Raji (cell line): ENCODE measurements around the gene RAB6B.

Experiments
- POLR2A ChIP-seq: IDR thresholded peaks from 2 replicates; pipeline ENCODE4 v1.6.1; 2011; ENCODE audit warnings: low read depth, low read length, control low read depth; ENCODE audit not compliant: insufficient read depth

The RAB6B gene

DNA sequence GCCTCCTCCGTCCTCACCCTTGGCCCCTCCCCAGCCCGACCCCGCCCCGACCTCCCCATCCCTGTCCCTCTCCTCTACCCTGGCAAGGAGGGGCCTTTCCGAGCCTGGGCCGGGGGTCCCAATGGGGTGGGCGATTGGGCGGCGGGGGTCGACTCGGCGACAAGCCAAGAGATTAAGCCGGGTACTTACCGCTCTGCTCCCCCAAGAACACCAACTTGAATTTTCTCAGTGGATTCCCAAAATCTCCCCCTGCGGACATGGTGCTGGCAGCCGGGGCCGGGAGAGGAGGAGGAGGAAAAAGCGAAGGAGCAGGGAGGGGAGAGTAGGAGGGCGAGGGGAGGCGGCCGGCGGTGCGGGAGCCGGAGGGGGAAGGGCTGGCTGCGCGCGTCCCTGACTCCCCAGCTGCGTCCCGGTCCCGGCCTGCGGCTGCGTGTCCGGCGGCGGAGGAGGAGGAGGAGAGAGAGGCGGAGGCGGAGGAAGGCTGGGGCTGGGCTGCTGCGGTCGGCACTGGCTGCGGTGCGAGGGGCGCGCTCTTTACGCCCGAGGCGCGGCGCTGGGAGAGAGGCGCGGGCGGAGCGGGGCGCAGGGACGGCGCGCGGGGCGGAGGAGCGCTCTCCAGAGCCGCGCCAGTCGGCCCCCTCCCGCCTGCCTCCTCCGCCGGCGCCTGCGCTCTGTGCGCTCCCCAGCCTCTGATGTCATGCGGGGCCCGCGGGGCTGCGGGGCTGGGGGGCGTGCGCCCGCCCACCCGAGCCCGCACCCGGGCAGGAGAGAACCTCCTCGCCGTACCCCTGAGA is at the start of gene RAB6B:
Gene RAB6B, minus strand, starts transcription at position 675 of the 794 bp plus-strand sequence. Its CDS starts 416 bp downstream, at position 259.
- TF ChIP-seq POLR2A: no peak

DNA sequence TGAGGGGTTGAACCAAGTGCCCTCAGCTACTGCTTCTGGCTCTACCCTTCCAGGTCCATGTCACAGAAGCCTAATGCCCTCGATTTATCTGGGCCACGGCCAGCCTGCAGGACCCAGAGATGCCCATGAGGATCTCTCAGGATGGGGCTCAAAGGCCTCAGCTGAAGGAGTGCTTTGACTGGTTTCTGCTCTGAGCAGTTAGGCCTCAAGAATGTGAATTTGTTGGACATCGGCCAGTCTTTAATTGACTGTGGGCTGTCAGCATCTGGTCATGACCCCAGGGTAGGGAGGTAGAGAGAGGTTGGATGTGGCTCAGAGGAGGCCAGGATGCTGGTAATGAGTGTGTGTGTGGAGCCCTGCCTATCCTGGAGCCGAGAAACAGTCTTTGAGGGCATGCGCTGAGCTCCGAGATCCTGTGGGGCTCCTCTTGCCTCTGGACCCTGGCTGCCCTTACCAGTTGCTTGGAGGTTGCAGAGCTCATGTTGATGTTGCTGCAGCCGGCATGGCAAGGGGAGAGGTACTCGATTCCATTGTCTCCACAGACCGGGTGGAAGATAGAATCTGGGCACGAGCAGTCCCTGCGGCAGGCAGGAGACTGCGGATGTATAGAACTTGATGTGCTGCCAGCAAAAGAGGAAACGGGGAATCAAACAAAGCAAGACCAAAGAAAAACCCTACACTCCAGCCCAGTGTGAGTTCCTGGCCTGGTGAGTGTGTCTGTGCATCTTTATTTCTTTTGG is 49.1 kb upstream of the RAB6B start:
- no peak for TF ChIP-seq POLR2A

DNA sequence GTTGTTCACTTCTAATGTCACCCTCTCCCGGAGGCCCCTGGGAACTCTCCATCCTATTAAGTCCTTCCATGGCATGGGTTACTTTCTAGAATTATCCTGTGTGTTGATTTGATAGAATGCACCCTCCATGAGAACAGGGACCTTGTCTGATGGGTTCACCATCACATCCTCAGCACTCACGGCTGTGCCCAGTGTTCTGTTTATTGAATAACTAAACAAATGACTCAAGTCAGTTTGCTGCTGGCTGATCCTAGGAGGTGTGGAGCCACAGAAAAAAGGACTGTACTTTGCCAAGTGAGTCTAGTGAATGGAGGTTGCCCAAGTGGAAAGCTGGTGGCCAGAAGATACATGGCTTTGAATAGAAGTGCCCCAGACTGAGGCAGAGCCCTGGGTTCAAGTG is 48.5 kb upstream of the RAB6B start:
- TF ChIP-seq POLR2A: no peak

DNA sequence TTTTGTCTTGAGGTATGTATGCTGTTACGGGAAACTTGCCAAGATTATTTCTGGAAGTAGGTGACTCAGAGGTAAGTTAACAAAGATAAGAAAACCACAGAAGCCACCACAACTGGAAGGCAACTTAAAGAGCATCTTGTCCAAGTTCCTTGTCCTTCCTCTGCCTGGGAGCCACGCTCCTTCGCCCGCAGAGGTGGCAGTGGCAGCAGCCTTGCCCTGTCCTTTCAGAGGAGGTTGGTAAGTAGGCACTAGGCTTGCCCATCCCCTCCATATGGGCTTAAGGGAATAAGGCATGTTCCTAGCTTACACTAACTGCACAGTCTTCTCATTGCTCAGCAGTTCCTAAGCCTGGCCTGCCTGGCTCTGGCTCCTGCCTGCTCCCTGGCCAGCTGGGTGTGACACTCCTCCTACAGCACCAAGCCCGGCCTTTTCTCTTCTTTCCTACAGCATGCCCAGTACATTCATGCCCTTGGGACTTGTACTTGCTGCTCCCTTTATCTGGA is 48.0 kb upstream of the RAB6B start:
- no peak for TF ChIP-seq POLR2A

DNA sequence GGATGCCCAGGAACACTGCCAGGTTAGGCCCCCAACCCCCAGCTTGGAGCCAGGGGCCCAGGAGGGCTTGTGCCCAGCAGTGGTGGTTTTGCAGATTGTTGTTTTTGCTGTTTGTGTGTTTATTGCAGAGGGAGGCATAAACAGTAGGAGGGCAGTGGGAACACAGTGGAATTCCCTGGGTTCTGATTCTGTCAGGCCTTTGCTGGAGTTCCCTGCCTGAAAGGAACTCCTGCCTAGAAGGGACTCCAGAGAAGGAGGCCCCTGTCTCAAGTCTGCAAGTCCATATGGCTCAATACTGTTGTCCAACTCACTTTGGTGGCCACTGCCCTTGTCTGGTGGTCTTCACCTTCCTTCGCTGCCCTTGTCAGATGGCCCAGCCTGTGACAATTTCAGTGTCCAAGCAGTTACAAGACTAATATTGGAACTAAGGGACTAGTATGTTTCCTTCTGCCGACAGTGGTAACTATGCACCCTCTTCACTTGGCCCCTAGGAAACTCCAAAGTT is 47.4 kb upstream of the RAB6B start:
- no peak for TF ChIP-seq POLR2A

DNA sequence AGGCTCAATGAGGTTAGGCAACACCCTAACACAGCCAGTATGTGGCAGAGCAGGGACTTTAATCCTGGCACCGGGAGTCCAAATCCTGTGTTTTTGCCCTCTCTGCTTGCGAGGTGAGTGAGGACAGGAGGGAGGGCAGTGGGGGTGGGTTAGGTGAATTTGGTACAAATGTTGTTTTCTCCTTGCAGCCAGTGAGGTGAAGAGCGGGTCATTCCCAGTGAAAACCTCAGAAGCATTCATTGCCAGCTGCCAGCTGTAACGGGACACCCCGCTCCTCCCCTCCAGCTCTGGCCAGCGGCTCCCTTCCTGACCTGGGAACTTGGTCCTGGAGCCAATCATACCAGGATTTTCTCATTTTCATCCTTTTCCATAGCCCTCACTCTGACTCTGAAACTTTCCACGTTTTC is 45.7 kb upstream of the RAB6B start:
- TF ChIP-seq POLR2A: no peak

DNA sequence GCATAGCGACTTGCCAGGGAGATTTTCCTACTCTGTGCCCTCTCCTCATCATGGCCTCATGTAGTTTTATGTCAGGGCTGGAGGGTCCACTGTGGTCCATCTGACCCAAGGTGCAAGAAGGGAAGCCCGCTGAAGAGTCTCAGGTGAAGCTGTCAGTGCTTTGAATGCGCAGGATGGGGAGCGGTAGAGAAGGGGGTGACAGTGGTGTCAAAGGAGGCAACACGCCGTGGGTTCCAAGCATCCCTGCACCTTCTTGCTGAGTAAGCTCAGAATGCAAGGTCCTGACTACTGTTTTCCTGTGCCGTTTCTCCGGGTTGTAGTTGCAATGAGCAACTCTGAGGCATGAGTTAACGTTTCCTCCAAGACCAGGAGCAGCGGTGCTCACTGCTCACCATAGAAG is 44.9 kb upstream of the RAB6B start:
- TF ChIP-seq POLR2A: no peak

DNA sequence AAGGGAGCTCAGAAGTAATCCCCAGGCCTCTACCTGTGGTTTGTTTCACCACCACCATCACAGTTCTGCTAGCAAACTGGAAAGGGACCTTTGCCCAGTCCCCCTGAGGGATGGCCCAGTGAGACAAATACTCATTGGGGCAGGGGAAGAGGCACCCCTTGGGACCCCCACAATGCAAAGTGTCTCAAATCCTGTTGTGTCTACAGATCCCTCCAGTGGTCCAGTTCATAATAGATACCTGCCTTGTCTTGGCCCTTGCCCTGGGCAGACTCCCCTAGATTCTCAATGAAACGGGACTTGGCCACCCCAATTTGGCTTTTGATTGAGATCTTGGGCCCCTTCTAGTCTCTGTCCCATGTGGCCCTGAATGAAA is 43.8 kb upstream of the RAB6B start:
- TF ChIP-seq POLR2A: no peak

DNA sequence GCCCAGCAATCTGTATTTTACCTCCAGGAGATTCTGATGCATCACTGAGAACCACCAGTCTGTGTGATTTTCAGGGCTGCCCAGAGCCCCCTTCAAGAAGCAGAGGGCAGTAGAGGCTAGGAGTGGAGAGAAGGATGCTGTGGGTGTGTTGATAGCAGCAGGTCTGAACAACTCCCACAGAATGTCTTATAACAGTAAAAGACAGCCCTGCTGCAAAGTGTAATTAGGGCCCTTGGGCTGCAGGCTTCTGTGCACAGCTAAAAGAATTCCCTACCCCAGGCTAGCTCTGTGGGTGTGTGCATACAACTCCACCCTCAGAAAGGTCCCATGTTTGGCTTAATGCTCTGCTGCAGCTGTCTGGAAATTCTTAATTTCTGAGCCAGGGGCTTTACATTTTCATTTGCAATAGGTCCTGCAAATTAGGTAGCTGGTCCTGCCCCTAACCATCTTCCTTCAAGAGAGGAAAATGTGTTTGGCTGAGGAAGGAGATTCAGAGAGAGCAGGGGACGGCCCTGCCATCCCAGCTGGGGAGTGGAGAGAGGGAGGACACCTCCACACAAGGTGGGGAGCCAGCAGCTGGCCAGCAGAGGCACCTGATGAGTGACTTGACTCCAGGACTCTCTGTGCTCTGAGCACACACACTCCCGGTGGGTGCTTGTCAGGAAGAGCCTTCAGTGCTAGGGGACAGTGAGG is 43.2 kb upstream of the RAB6B start:
- TF ChIP-seq POLR2A: no peak

DNA sequence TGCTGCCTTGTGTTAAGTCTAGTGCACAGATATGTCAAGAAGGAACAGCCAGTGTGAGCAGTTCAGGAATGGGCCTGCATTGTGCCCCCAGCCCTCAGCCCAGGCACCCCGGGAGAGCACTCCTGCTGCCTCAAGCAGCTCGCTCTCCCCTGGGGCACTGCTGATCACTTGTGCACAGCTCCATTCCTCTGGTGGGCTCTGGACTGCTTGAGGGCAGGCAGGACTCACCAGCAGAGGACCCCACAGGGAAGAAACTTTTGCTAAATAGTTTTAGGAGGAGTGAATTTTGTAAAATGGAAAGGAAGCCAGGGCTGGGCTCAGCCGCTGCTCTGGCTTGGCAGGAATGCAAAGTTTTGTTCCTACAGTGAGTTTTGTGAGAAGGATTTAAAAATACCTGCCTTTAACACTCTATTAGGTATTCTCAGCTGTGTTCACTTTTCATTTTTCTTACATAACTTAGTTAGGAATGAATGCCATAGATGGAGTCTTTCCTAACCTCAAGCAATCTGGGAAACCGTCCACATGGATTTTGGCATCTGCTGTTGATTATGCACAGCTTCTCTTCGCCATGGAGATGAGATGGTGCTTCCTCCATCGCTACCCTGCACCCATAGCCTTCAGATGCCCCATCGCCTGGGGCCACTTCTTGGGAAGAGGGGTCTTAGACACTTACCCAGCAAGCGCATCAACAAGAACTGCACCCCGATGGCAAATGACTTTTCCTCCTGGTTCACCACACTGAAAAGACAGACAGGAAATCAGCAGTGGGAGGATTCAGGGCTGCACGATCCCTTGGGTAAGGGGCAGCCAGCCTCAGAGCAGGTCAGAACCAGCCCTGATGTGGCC is 42.3 kb upstream of the RAB6B start:
- no peak for TF ChIP-seq POLR2A

DNA sequence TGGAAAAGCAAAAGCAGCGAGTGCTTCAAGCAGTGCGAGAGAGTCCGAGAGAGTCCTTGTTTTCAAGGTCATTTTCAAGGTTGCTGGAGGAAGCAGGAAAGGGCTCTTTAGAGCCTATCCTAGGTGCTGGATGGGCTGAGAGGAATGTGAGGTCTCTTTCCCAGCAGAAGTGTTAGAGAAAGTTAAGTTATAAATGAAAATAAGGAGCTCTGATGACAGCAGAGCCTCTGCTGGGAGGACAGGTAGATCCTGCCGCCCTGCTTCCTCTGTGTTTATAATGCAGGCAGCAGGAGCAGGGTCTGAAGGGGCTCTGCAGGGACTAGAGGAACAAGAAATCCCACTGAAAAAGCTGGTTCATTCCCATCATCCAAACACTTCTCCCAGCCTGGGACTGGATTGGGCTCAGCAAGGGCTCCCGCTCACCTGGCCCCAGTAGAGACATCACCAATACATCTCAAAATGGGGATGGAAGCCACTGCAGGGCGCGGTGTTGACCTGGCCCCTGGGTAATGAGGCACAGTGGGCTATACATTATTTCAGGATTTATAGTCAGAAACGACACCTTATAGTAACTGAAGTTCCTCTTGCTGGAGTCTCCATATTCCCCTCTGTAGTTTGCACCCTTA is 41.5 kb upstream of the RAB6B start:
- TF ChIP-seq POLR2A: no peak

DNA sequence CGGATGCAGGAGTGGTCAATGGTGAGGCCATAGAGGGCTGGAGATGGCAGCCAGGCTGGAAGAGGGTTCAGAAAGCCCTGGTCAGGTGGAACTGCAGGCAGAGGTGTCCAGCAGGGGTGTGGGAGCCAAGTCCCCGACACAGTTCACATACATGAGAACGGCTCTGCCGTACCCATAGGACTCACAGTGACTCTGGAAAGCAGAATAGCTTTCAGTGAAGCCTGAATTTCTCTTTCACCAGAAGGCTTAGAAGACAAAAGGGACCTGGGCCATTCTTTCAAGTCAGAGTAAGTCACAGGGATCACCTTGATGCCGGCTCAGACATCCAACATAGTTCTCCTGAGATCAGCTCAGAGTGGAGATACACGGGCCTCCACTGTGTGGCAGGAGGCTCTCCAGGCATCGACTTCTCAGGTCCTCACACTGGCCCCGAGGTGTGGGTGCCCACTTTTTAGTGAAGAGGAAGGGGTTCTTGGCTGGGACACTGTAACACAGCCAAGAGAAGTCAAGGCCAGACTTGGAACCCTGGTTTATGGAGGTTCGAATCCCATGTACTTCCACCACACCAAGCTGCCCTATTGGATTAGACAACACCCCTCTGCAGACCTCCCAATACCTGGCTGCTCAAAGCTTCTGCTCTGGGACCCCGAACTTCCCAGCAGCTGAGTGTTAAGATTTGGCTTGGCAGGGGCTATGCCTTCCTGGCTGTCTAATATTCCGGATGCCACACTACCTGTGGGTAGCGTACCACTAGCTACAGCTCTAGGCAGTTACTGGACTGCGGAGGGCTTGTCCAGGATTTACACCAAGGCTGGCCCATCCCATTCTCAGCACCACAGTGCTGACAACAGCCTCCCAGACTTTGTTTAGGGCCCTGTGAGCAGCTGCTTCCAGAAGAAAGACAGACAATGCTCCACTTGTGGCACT is 40.4 kb upstream of the RAB6B start:
- no peak for TF ChIP-seq POLR2A
